NCI-H526 (cell line): ENCODE results near the gene ARHGAP5.

Experiments used
- DNase-seq, 2 experiments: peaks; one replicate each; lab custom pipeline; 2025; lab: John Stamatoyannopoulos, UW

Gene ARHGAP5

GRCh38 chr14:32075672-32076277 is 1.3 kb upstream of the ARHGAP5 start:
- peak in 1 of 2 experiments; percentile 30 for DNase-seq

- peak; percentile 86 to 98 for DNase-seq
Measured at GRCh38 chr14:32076278-32077080, 625 bp upstream of the ARHGAP5 start.

- peak; percentile 41 to 73 for DNase-seq
Measured at GRCh38 chr14:32078023-32078857, 1.1 kb downstream of the ARHGAP5 start.

DNA sequence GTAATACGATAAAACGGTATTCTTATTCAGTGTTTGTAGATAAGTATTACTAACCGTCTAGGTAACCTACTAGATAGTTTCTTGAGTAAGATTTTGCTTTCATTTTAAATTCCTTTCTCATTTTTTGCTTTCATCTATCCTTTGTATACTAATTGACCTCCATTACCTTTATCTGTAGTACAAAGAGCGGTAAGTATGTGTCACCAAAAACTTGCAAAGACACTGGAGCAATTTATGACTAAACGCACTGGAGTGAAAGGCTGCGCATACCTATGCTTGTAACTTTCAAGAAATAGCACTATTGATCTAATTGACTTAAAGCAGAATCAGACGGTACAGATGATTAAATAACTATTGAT is 1.7 kb downstream of the ARHGAP5 start:
- peak in 1 of 2 experiments; percentile 1 for DNase-seq

GRCh38 chr14:32079264-32079663 is 2.2 kb downstream of the ARHGAP5 start:
- DNase-seq: no peak

- no peak for DNase-seq
Measured at GRCh38 chr14:32080001-32080510, 3.0 kb downstream of the ARHGAP5 start.

GRCh38 chr14:32081901-32082300 is 4.8 kb downstream of the ARHGAP5 start:
- DNase-seq: no peak

GRCh38 chr14:32083315-32083624 is 6.2 kb downstream of the ARHGAP5 start:
- no peak for DNase-seq

GRCh38 chr14:32083789-32084188 is 6.7 kb downstream of the ARHGAP5 start:
- DNase-seq: peak in 1 of 2 experiments; percentile 7

- no peak for DNase-seq
Measured at GRCh38 chr14:32085182-32085844, 8.2 kb downstream of the ARHGAP5 start.

GRCh38 chr14:32085845-32086383 is 8.8 kb downstream of the ARHGAP5 start:
- DNase-seq: no peak

- DNase-seq: no peak
Measured at GRCh38 chr14:32087173-32087861, 10.2 kb downstream of the ARHGAP5 start.

- no peak for DNase-seq
Measured at GRCh38 chr14:32087907-32088306, 10.8 kb downstream of the ARHGAP5 start.

GRCh38 chr14:32090686-32091085 is 13.6 kb downstream of the ARHGAP5 start:
- no peak for DNase-seq

- DNase-seq: no peak
Measured at GRCh38 chr14:32099473-32099872, 22.4 kb downstream of the ARHGAP5 start.

DNA sequence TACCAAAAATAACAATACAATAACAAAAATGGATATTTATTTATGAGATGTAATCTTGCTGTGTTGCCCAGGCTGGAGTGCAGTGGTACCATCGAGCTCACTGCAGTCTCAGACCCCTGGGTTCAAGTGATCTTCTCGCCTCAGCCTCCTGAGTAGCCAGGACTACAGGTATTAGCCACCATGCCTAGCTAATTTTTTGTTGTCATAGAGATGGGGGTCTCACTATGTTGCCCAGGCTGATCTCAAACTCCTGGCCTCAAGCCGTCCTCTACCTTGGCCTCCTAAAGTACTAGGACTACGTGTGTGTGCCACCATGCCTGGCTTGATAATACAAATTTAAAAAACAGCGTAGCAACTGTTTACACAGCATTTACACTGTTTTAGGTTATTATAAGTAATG is 23.1 kb downstream of the ARHGAP5 start:
- no peak for DNase-seq

DNA sequence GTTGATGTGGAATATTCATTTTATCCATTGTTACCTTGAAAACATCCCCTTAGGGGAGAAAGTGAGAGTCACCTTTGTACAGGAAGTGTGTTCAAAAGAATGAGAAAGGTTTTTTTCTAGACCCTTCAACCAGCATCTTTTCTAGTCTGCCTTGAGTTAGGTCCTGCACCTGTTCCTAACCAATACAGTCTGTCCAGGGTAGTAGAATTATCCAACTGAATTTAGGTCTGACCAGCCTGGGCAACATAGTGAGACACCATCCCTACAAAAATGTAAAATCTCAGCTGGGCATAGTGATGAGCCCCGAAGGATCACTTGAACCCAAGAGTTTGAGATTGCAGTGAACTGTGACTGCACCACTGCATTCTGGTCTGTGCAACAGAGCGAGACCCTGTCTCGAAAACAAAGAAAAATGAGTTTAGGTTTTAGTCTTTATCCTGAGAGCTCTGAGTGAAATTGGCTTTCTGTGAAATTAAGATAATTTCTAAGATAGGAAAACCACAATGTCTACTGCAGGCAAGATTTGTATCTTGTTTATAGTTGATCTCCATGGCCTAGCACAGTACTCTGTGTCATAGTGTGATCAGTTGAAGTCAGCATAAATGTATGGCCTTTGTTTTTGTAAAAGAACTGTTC is 25.2 kb downstream of the ARHGAP5 start:
- DNase-seq: no peak

GRCh38 chr14:32102968-32103367 is 25.9 kb downstream of the ARHGAP5 start:
- DNase-seq: no peak

DNA sequence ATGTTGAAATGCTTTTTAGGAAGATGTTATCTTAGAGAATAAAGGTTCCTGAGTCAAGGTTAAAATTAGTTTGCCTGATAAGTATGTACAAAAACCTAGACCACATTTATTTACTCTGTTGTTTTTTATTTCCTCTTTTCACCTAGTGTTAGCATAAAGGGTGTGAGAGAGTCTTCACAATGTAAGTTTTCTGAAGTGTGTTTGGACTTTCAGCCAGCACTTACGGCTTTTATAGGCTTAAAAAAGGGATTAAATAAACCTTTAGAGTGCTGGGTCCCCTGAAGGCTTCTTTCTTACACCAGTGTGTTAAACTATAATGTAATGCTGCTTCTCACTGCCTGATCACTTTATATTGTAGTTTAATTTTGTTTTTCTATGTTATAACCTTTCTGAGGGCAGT is 27.2 kb downstream of the ARHGAP5 start:
- no peak for DNase-seq

- DNase-seq: no peak
Measured at GRCh38 chr14:32104803-32105202, 27.7 kb downstream of the ARHGAP5 start.
